IPS DF 4.7 (cell line): ENCODE data around the gene AFMID.
"Not testable (repeated sequence)": the region's sequence is repeated elsewhere in the genome, so short reads cannot be mapped to it uniquely, and the experiment has no call there.

Source experiments
- DNase-seq: peaks from one replicate; pipeline ENCODE4 v3.0.0-alpha.2; 2013; ENCODE audit warnings: low spot score; ENCODE audit errors: extremely low read depth

The AFMID gene

DNA sequence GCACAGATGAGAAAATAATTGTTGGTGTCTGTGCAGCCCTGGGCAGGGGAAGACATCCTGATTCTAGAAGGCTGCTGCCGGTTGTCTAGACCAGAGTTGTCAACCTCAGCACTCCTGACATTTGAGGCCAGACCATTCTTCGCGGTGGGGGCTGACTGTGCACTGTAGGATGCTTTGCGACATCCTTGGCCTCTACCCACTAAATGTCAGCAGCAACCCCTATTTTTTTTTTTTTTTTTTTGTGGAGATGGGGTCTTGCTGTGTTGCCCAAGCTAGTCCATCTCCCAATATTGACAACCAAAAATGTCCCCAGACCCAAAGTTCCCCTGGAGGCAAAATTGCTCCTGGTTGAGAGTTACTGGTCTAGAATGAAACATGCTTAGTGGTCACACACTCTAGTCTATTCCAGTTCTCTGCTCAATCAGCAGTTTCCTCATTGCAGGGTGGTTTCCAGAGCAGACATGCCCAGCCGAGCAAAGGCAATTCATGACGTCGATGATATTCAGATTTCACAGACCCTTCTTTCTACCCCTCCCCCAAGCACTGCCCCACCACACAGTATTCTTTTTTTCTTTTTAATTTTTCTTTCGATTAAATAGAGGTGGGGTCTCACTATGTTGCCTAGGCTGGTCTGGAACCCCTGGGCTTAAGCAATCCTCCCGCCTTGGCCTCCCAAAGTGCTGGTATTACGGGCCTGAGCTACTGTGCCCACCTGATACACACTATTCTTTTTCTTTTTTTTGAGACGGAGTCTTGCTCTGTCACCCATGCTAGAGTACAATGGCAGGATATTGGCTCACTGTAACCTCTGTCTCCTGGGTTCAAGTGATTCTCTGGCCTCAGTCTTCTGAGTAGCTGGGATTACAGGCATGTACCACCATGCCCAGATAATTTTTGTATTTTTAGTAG, 32.0 kb upstream of the AFMID start:
- no peak for DNase-seq

DNA sequence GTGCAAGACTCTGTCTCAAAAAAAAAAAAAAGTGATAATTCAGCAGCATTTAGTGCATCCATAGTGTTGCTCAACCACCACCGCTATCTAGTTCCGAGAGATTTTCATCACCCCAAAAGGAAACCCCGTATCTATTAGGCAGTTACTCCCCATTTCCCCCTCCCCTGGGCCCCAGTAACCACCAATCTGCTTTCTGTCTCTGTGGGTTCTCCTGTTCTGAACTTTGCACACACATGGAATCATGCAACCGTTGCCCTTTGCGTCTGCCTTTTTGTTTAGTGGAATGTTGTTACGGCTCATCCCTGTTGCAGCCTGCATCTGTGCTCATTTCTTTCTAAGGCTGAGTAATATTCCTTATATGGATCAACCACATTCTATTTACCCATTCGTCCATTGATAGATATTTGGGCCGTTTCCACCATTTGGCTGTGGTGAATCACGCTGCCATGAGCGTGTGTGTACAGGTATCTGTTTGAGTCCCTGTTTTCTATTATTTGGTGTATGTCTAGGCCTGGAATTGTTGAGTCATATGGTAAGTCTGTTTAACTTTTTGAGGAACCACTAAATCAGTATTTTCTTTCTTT, 27.5 kb upstream of the AFMID start:
- no peak for DNase-seq

DNA sequence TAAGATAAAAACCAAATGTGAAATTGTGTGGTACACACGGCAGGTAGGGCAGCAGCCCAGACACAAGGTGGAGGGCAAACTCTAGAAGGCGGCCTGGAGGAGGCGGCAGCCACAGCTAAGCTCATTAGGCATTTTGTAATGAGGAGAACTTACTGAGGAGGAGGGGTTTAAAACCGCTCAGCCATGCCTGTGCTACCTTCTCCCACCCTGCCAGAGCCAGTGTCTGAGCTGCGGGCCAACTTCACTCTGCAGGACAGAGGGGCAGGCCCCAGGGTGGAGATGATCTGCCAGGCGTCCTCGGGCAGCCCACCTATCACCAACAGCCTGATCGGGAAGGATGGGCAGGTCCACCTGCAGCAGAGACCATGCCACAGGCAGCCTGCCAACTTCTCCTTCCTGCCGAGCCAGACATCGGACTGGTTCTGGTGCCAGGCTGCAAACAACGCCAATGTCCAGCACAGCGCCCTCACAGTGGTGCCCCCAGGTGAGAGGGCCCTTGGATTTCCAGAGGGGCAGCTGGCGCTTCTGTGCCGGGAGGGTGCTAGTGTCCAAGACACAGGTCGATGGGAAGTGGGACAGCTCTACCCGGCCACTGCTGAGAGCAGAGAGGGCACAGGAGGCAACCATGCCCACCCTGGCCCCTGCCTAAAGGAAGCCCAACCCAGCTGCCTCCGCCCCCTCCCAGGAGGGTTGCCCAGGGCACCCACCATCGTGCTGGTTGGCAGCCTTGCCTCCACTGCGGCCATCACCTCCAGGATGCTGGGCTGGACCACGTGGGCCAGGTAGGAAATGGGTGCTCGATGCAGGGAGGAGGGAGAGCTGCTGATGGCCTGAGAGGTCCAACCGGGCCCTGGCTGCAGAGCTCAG, 23.0 kb upstream of the AFMID start:
- no peak for DNase-seq

DNA sequence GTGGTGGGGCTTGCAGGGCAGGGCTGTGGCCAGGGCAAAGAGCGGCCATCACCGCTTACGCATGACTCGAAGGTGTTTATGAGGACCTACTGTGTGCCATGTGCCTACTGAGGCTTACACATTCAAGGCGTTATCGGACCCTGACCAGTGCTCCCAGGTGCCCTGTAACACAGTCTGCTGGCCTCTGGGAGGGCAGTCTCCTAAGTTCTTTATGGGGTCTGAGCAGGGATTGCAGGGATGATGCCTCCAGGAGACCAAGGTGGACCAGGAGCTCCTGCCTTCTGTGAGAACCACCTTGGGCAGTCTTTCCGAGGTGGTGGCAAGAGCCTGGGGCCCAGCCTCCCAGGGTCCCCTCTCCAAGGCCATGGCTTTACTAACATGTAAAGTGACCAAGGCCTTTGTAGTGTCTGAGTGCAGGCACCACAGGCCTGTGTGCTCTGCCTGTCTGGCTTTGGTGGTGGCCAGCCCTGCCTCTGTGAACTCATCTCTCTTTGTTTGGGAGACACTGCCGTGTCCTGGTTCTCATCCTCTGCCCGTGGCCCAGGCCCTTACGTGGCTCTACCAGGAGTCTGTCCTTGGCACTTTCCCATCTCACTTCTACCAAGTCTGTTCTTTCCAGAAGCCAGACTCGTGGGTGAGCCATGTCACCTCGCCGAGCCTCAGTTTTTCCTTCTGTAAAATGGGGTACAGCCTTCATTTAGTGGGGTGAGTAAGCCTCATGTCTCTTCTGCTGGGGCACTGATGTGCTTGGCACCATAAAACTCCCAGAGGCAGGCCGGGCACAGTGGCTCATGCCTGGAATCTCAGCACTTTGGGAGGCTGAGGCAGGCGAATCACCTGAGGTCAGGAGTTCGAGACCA, 22.2 kb upstream of the AFMID start:
- no peak for DNase-seq

DNA sequence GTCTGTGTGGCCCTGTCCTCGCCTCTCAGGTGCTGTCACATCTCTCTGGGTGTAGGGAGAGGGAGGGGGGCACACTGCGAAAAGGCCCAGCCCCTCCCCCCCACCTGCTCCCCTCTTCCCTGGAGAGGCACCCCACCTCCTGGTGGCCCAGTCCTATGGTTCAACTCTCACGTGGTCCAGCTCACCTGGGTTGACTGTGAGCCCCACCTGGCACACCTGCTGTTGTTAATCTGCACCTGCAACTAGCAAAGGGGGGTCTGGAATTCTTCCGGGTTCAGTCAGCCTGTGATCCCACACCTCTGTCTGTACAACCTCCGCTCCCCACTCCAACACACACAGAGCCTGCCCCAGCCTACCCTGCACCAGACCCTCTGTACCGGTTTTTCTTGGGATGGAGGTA, 20.7 kb upstream of the AFMID start:
- no peak for DNase-seq

DNA sequence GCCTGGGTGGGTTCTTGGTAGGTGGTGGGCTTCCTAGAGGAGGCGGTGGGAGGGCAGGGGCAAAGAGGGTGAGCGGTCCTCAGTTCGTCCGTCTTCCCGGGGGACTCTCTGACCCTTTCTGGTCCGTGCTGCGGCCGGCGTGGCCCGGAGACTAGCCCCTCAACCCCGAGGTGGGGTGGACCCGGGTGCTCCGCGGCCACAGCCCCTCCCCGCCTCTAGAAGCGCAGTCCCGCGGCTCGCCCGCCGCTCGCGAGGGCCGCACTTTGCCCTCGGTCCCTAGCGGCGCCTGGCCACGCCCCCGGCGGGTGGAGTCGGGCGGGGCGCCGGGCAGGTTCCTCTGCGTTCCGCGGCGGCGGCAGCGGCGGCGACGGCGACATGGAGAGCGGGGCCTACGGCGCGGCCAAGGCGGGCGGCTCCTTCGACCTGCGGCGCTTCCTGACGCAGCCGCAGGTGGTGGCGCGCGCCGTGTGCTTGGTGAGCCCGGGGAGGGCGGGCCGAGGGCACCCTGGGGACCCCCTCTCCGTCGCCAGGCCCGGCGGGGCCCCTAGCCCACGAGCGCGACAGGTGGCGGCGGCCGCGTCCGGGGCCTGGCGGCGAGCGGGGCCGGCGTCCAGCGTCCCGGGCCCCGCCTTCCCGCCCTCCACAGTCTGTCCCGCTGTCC, 18.8 kb upstream of the AFMID start, which contains the start of gene SYNGR2:
TSS of gene SYNGR2 (plus strand) at position 340 of the 661 bp plus-strand sequence. CDS start at position 376, 36 bp downstream.
- DNase-seq, result no peak

DNA sequence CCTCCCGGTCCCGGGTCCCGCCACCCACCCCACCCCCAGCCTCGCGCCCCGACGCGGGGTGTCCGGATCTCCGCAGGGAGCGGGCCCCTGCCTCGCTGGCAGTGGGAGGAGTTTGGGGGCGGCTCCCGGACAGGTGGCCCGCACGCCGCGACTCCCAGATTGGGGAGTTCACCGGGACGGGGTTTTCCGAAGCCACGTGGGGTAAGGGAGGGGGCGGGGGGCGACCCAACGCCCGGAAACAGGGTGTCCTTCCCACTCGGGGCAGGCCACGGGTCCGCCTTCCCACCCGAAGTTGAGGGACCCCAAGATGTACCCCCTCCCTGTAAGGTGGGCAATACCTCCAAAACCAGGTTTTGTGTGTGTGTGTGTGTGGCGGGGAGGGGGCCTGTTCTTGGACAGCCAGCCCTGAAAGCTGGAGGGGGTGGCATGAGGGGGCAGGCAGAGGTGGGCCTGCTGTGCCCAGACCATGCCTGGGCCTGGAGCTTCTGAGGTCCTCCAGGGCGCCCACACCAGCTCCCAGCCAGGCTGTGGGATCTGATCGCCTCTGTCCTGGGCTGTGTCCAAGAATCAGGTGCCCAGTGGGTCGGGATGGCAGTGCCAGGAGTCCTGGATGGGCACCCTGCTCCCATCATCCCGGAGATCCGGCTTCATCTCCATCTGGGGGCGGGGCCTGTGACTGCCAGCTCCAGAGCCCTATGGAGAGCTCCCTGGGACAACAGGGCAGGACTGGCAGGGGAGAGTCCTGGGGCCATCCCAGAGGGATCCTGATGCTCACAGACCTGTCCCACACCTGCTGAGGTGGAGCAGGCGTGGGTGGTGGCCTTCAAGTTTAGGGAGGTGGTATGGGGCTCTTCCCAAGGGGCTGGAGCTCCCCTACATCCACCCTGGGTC, 18.0 kb upstream of the AFMID start:
- no peak for DNase-seq

DNA sequence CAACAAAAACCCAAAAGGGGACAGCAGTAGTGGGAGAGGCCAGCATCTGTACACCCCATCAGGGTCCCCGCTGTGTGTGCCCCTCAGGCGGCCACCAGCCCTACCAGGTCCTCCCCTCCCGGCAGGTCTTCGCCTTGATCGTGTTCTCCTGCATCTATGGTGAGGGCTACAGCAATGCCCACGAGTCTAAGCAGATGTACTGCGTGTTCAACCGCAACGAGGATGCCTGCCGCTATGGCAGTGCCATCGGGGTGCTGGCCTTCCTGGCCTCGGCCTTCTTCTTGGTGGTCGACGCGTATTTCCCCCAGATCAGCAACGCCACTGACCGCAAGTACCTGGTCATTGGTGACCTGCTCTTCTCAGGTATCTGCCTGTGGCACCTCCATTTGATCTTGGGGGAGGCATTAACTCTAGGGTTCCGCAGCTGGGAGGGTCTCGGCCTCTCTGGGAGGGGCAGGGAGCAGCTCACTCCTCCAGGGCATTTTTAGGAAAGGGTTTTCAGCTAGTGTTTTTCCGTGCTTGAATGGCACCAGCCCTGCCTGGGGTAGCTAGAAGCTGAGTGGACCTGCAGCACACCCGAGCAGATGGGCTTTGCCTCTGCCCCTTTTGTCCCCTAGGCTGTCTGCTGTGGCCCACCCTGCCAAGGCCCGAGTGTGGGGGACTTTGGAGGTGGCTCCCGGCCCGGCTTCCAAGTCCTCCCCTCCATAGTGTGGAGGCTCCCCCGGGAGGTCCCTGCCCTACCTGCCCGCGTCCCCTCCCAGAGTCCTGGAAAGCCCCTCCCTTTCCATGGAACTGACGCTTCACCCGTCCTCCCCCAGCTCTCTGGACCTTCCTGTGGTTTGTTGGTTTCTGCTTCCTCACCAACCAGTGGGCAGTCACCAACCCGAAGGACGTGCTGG, 16.2 kb upstream of the AFMID start:
- DNase-seq, result no peak

DNA sequence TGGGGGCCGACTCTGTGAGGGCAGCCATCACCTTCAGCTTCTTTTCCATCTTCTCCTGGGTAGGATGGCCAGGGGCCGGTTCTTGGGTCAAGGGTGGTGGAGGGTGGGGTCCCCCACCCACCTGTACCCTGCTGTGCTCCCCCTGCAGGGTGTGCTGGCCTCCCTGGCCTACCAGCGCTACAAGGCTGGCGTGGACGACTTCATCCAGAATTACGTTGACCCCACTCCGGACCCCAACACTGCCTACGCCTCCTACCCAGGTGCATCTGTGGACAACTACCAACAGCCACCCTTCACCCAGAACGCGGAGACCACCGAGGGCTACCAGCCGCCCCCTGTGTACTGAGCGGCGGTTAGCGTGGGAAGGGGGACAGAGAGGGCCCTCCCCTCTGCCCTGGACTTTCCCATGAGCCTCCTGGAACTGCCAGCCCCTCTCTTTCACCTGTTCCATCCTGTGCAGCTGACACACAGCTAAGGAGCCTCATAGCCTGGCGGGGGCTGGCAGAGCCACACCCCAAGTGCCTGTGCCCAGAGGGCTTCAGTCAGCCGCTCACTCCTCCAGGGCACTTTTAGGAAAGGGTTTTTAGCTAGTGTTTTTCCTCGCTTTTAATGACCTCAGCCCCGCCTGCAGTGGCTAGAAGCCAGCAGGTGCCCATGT, 15.4 kb upstream of the AFMID start:
- not testable (repeated sequence) for DNase-seq

DNA sequence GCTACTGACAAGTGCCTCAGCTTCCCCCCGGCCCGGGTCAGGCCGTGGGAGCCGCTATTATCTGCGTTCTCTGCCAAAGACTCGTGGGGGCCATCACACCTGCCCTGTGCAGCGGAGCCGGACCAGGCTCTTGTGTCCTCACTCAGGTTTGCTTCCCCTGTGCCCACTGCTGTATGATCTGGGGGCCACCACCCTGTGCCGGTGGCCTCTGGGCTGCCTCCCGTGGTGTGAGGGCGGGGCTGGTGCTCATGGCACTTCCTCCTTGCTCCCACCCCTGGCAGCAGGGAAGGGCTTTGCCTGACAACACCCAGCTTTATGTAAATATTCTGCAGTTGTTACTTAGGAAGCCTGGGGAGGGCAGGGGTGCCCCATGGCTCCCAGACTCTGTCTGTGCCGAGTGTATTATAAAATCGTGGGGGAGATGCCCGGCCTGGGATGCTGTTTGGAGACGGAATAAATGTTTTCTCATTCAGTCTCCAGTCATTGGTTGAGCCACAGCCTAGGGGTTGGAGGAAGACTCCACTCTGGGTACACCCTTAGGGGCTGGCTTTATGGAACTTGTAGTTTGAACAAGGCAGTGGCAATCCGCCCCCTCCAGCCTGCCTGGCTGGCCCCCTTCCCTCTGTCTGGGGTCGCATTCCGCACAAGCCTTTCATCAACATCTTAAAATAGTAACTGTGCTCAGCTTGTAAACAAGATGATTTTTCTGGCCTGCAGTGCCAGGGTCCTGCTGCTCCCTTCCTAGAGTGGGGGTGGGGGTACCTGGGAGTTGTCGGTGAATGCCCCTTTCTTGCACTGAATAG, 14.7 kb upstream of the AFMID start:
- DNase-seq, result no peak

DNA sequence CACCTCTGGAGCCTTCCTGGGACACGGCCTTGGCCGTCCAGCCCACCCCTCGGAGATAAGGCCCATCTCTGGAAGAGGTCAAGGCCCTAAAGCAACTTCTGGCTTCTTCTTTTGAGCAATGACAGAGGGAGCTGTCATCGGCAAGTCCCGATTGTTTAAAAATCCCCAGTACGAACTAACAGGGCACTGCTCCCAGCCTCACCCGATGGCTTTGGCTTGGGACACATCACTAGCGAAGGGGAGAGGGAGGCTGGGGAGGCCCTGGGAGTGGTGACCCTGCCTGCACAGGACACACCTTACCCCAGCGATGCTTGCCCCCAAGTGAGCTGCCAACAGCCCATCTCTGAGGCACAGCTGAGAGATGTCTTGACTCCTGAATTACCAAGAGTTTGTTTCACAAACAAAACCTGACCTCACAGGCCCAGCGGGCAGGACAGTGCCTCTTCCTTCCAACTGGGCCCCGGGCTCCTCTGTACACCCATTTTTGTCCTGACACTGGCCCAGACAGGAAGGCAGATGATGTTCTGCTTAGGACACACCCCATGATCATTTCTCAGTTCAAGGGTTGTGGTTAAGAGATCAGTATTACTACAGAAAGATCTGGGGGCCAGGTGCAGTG, 14.0 kb upstream of the AFMID start:
- no peak for DNase-seq

DNA sequence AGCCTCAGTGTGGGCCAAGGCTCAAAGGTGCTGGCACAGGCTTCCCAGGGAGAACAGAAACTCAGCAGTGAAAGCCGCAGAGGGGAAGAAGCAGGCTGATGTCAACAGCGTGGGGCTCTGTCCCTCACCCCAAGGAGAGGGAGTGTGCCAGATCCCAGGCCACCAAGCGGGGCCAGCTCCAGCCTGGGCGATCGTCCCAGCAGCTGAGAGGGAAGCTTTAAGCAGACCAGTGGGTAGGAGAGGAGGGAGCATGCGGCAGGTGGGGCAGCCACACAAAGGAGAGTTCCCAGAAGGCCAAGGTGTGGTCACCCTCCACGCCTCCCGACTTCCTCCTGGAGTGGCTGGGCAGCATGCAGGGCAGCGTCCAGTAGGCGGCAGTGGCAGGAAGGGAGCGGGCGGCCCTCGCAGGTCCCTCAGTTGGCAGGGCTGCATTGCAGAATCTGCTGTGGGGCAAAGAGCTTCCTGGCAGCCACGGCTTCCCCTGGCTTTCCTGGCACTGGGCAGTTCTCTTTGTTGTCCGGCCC, 12.8 kb upstream of the AFMID start:
- no peak for DNase-seq

DNA sequence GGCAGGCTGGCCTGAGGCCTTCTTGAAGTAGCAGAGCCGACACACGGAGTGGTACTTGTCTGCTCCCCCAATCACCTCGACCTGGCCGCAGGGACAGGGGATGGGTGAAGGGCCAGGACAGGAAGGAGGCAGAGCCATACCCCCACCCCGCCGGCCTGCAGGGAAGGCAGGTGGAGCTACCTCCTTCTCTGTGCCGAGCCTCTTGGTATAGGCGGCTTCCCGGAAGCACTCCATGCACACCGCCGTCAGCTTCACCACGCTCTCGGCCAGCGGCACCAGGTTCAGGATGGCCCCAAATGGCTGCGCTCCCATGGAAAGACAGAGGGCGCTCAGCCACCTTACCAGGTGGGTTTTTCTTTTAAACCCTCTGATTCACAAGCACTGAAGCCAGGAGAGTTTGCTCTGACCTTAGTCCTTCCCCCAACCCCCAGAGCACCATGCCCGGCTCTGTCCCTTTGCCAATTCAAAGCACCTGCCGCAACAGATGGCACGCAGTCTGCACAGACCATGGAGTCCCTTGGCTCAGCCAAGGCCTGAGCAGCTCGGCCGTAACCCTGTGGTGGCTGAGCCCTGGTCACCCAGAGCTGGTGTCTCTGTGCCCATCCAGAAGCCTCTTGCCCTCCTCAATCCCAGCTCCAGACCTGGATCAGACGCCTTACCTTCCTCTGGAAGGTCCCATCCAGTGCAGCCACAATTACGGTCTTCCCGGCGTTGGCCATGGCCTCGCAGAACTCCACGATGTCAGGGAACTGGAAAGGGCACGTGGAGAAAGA, 12.1 kb upstream of the AFMID start:
- DNase-seq, result no peak

DNA sequence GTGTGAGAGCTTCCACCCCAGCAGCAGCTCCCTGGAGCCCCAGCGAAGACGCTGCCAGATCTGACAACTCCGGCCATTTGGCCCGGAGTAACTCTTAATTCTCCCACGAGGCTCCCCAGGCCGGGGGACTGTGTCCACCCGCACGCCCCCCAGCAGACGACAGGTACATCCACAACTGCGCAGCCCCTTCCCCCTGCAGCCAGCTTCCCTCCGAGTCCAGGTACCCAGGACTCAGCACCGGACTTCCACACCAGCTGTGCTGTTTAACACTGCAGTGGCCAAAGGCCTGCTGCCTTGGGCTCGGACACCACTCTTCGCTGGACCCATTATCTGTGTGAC, 11.6 kb upstream of the AFMID start:
- no peak for DNase-seq

DNA sequence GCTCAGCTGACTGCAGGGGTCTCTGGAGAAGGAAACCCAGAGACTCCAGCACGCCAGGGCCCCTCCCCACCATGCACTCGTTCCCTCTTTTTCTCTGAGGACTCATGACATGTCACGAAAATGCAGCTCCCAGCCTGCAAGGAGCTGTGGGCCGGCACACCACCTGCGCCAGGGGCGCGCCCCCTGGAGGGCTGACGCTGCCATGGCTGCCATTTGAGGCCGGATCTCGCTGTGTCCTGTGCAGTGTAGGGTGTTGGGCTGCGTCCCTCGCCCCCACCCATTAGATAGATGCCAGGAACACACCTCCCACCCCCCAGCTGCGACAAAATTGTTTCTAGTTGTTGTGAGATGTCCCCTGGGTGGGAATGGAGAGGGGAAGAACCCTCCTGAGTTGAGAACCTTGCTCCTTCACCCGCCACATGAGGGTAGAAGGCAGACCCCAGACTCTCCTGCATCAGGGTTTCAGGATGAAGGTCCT, 10.6 kb upstream of the AFMID start:
- no peak for DNase-seq

DNA sequence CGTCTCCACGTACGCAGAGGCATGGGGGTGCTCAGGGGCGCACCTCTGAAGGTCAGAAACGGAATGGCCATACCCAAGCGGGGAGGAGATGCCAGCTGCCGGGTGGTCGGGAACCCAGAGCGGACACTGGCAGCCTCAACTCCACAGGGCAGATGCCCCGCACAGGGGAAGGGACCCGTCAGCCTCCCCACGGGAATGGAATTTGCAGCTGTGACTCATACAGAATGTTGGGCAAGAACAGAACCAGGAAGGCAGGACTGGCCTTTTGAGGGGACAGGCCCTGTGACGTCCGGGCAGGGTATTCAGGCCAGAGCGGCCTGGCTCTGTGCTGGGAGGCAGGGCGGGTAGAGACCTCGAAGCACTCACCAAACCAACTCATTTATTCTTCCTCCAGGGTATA, 7.8 kb upstream of the AFMID start:
- no peak for DNase-seq
